GM19455 (cell line): ENCODE data around the gene ADCY9.

ENCODE experiments used
- ATAC-seq: cut with Tn5 transposase; IDR thresholded peaks from one replicate; pipeline ENCODE4 v1.9.1; 2021; ENCODE audit not compliant: unreplicated experiment

Gene ADCY9

GRCh38 chr16:4123616-4124300 lies 7.5 kb upstream of the ADCY9 start:
- no peak for ATAC-seq

GRCh38 chr16:4120176-4120575 lies 3.9 kb upstream of the ADCY9 start:
- ATAC-seq, result no peak

GRCh38 chr16:4117250-4117578 lies 972 bp upstream of the ADCY9 start:
- ATAC-seq, result no peak

- no peak for ATAC-seq
Measured at GRCh38 chr16:4115949-4116318, 308 bp downstream of the ADCY9 start.

GRCh38 chr16:4115209-4115948 lies 863 bp downstream of the ADCY9 start:
- ATAC-seq, result no peak

- ATAC-seq, result no peak
Measured at GRCh38 chr16:4114257-4115208, 1.7 kb downstream of the ADCY9 start.

GRCh38 chr16:4113358-4114256 lies 2.6 kb downstream of the ADCY9 start:
- ATAC-seq, result no peak

- ATAC-seq, result no peak
Measured at GRCh38 chr16:4111748-4112696, 4.2 kb downstream of the ADCY9 start.

- ATAC-seq, result no peak
Measured at GRCh38 chr16:4110680-4111079, 5.6 kb downstream of the ADCY9 start.

GRCh38 chr16:4110065-4110464 lies 6.2 kb downstream of the ADCY9 start:
- ATAC-seq, result no peak

GRCh38 chr16:4109250-4109736 lies 6.9 kb downstream of the ADCY9 start:
- no peak for ATAC-seq

- ATAC-seq, result no peak
Measured at GRCh38 chr16:4106516-4106915, 9.7 kb downstream of the ADCY9 start.

GRCh38 chr16:4105848-4106247 lies 10.4 kb downstream of the ADCY9 start:
- no peak for ATAC-seq

- ATAC-seq, result no peak
Measured at GRCh38 chr16:4103745-4104144, 12.5 kb downstream of the ADCY9 start.

- ATAC-seq, result no peak
Measured at GRCh38 chr16:4101421-4102219, 14.6 kb downstream of the ADCY9 start.

- no peak for ATAC-seq
Measured at GRCh38 chr16:4098501-4098900, 17.7 kb downstream of the ADCY9 start.

- no peak for ATAC-seq
Measured at GRCh38 chr16:4097826-4098240, 18.4 kb downstream of the ADCY9 start.

- no peak for ATAC-seq
Measured at GRCh38 chr16:4096509-4096908, 19.7 kb downstream of the ADCY9 start.
